Measurements from ENCODE around the gene DUSP15.

DUSP15 gene

GRCh38 chr20:31844737-31845299 is 25.5 kb downstream of the DUSP15 start:
- no peaks in the 10 kb centered on the region for H3K4me1 ChIP-seq (ENCODE audit: insufficient read depth, low read length, severe bottlenecking)
- H2AFZ ChIP-seq (ENCODE audit: low read length) = no peak overlapping the region
- no peak overlapping the region for H3K4me2 ChIP-seq (ENCODE audit: low read length)
- no peak overlapping the region for H3K9ac ChIP-seq (ENCODE audit: low read length)
- no peaks in the 10 kb centered on the region for H3K9me2 ChIP-seq (ENCODE audit: low read depth, low read length)
- no peak overlapping the region for H3K4me3 ChIP-seq (ENCODE audit: low read depth, low read length, poor library complexity, severe bottlenecking)
- H3K36me3 ChIP-seq (ENCODE audit: insufficient read depth, low read length) = no peaks in the 10 kb centered on the region
- H4K20me1 ChIP-seq (ENCODE audit: insufficient read depth, low read length) = no peaks in the 10 kb centered on the region
- H3K79me2 ChIP-seq (ENCODE audit: insufficient read depth, low read length) = no peaks in the 10 kb centered on the region
- H3F3A ChIP-seq (ENCODE audit: insufficient read depth, low read length) = no peaks in the 10 kb centered on the region
- peaks cover 5% of the 10 kb centered on the region; the same call in 1 of the 2 replicates for H3K27me3 ChIP-seq (ENCODE audit: insufficient read depth, low read length)
- TF ChIP-seq EZH2 (IDR thresholded peaks at IDR 0.05; ENCODE audit: borderline replicate concordance, low read length) = no peak
- TF ChIP-seq, protein P1, sequence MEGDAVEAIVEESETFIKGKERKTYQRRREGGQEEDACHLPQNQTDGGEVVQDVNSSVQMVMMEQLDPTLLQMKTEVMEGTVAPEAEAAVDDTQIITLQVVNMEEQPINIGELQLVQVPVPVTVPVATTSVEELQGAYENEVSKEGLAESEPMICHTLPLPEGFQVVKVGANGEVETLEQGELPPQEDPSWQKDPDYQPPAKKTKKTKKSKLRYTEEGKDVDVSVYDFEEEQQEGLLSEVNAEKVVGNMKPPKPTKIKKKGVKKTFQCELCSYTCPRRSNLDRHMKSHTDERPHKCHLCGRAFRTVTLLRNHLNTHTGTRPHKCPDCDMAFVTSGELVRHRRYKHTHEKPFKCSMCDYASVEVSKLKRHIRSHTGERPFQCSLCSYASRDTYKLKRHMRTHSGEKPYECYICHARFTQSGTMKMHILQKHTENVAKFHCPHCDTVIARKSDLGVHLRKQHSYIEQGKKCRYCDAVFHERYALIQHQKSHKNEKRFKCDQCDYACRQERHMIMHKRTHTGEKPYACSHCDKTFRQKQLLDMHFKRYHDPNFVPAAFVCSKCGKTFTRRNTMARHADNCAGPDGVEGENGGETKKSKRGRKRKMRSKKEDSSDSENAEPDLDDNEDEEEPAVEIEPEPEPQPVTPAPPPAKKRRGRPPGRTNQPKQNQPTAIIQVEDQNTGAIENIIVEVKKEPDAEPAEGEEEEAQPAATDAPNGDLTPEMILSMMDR (IDR thresholded peaks at IDR 0.05; ENCODE audit: low read length) = no peak
- H3K9me3 ChIP-seq (ENCODE audit: low read length) = no peaks in the 10 kb centered on the region
- no peak overlapping the region for H3K27ac ChIP-seq (ENCODE audit: low read depth, low read length, poor library complexity, severe bottlenecking)

DNA sequence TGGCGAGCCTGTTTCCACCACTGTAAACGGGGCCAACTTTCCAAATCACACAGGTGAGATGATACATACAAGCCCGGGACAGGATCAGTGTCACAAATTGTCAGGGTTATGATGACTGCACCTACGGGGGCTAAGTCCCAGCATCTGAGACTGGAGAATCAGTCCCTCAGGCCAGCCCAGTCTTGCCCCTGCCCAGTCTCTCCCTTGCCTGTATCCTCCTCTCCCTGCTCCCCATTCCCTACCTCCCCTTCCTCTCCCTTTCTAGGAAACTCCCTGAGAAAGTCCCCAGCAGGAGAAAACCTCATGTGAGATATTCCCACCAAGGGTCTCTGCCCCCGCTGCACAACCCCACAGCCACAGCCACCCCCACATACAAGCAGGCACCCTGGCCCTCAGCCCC is 26.4 kb downstream of the DUSP15 start:
- Histone ChIP-seq H3K4me2 (ENCODE audit: low read length) (no peak overlapping the region), H3K27ac (ENCODE audit: low read depth, low read length, poor library complexity, severe bottlenecking) (no peak overlapping the region), H3K4me1 (ENCODE audit: insufficient read depth, low read length, severe bottlenecking) (no peaks in the 10 kb centered on the region), H3K9ac (ENCODE audit: low read length) (no peak overlapping the region), H3K4me3 (ENCODE audit: low read depth, low read length, poor library complexity, severe bottlenecking) (no peak overlapping the region), H3K79me2 (ENCODE audit: insufficient read depth, low read length) (no peaks in the 10 kb centered on the region), H3K36me3 (ENCODE audit: insufficient read depth, low read length) (no peaks in the 10 kb centered on the region), H3K9me3 (ENCODE audit: low read length) (no peaks in the 10 kb centered on the region), H3K9me2 (ENCODE audit: low read depth, low read length) (no peaks in the 10 kb centered on the region), H3F3A (ENCODE audit: insufficient read depth, low read length) (no peaks in the 10 kb centered on the region), H2AFZ (ENCODE audit: low read length) (no peak overlapping the region), H3K27me3 (ENCODE audit: insufficient read depth, low read length) (no peaks in the 10 kb centered on the region; the same call in 1 of the 2 replicates), H4K20me1 (ENCODE audit: insufficient read depth, low read length) (no peaks in the 10 kb centered on the region)
- TF ChIP-seq EZH2 (IDR thresholded peaks at IDR 0.05; ENCODE audit: borderline replicate concordance, low read length) = no peak
- TF ChIP-seq, protein P1 (IDR thresholded peaks at IDR 0.05; ENCODE audit: low read length) = no peak

DNA sequence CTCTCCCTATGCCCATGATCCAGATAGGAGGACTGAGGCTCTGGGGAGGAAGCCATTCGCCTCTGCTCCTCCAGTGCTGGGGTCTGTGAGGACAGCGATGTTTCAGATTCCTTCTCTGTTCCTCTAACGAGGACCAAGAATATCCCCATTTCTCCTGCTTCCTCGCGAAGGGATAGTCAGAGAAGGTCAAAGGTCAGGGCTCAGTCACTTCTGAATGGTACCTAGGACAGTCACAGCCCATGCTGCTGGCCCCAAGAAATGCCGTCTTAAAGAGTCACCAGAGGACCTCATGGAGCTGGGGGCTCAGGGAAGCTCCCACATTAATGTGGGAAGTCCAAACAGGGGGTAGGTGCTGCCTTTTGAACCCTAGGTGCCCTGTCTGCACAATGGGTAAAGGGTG is 27.0 kb downstream of the DUSP15 start:
- no peaks in the 10 kb centered on the region; the same call in 1 of the 2 replicates for H3K27me3 ChIP-seq (ENCODE audit: insufficient read depth, low read length)
- no peak overlapping the region for H3K4me2 ChIP-seq (ENCODE audit: low read length)
- H4K20me1 ChIP-seq (ENCODE audit: insufficient read depth, low read length) = no peaks in the 10 kb centered on the region
- no peak overlapping the region for H3K27ac ChIP-seq (ENCODE audit: low read depth, low read length, poor library complexity, severe bottlenecking)
- no peak overlapping the region for H2AFZ ChIP-seq (ENCODE audit: low read length)
- TF ChIP-seq, protein P1 (IDR thresholded peaks at IDR 0.05; ENCODE audit: low read length) = no peak
- no peak for TF ChIP-seq EZH2 (IDR thresholded peaks at IDR 0.05; ENCODE audit: borderline replicate concordance, low read length)
- H3K9me2 ChIP-seq (ENCODE audit: low read depth, low read length) = no peaks in the 10 kb centered on the region
- H3K9me3 ChIP-seq (ENCODE audit: low read length) = no peaks in the 10 kb centered on the region
- no peak overlapping the region for H3K9ac ChIP-seq (ENCODE audit: low read length)
- no peaks in the 10 kb centered on the region for H3K4me1 ChIP-seq (ENCODE audit: insufficient read depth, low read length, severe bottlenecking)
- H3K36me3 ChIP-seq (ENCODE audit: insufficient read depth, low read length) = no peaks in the 10 kb centered on the region
- H3K79me2 ChIP-seq (ENCODE audit: insufficient read depth, low read length) = no peaks in the 10 kb centered on the region
- H3F3A ChIP-seq (ENCODE audit: insufficient read depth, low read length) = no peaks in the 10 kb centered on the region
- H3K4me3 ChIP-seq (ENCODE audit: low read depth, low read length, poor library complexity, severe bottlenecking) = no peak overlapping the region
